ENCODE measurements around the gene NEK4.

DNA sequence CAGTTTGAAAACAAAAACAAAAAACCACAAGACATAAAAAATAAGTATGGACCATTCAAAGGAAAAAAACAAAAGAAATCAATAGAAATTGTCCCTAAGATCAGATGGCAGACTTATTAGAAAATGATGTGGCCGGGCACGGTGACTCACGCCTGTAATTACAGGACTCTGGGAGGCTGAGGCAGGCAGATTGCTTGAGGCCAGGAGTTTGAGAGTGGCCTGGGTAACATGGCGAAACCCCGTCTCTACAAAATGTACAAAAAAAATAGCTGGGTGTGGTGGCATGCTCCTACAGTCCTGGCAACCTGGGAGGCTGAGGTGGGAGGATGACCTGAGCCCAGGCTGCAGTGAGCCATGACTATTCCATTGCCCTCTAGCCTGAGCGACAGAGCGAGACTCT, 48.2 kb downstream of the NEK4 start:
- TF ChIP-seq EZH2 (IDR thresholded peaks at IDR 0.05; ENCODE audit: low read length): no peak
- TF ChIP-seq, protein P1, sequence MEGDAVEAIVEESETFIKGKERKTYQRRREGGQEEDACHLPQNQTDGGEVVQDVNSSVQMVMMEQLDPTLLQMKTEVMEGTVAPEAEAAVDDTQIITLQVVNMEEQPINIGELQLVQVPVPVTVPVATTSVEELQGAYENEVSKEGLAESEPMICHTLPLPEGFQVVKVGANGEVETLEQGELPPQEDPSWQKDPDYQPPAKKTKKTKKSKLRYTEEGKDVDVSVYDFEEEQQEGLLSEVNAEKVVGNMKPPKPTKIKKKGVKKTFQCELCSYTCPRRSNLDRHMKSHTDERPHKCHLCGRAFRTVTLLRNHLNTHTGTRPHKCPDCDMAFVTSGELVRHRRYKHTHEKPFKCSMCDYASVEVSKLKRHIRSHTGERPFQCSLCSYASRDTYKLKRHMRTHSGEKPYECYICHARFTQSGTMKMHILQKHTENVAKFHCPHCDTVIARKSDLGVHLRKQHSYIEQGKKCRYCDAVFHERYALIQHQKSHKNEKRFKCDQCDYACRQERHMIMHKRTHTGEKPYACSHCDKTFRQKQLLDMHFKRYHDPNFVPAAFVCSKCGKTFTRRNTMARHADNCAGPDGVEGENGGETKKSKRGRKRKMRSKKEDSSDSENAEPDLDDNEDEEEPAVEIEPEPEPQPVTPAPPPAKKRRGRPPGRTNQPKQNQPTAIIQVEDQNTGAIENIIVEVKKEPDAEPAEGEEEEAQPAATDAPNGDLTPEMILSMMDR (optimal IDR thresholded peaks at IDR 0.05 in 1 of 3, IDR thresholded peaks at IDR 0.05 in 1 of 3, conservative IDR thresholded peaks at IDR 0.05 in 1 of 3; ENCODE audit: extremely low read depth in 1 of 3, insufficient read depth in 2 of 3, low read length in 3 of 3): no peak
